Neural cell (in vitro differentiated cells): Measurements from ENCODE around the gene NPAS3. TPM values are rescaled to one million over a fixed set of nuclear protein-coding genes. Genes with fewer than 3 reads are reported as not detected.

ENCODE experiments used
- H2AFZ ChIP-seq: fragments of 200-600, 300-800 bp; sonication (generic), shearing (Covaris generic); 2 replicates; pipeline ENCODE4 v1.6.0; 2014; ENCODE audit warnings: low read depth, mild to moderate bottlenecking, antibody characterized with exemption, low read length, moderate library complexity
- H3F3A ChIP-seq: fragments of 200-600 bp; shearing (Covaris generic); 2 replicates; pipeline ENCODE4 v1.6.1; 2016; ENCODE audit warnings: mild to moderate bottlenecking, moderate library complexity, mixed read lengths, antibody characterized with exemption, low read length; ENCODE audit not compliant: insufficient read depth, poor library complexity, severe bottlenecking
- H3K27ac ChIP-seq: fragments of 200-600, 300-800 bp; sonication (generic), shearing (Covaris generic); 2 replicates; pipeline ENCODE4 v1.5.1; 2014; ENCODE audit warnings: mild to moderate bottlenecking, low read length, moderate library complexity
- H3K27me3 ChIP-seq: fragments of 300-800, 200-600 bp; sonication (generic), shearing (Covaris generic); 2 replicates; pipeline ENCODE4 v1.6.0; 2014; ENCODE audit warnings: mild to moderate bottlenecking, low read depth, low read length, moderate library complexity; ENCODE audit not compliant: insufficient read depth
- H3K36me3 ChIP-seq: fragments of 300-800, 200-600 bp; sonication (generic), shearing (Covaris generic); 2 replicates; pipeline ENCODE4 v1.5.1; 2014; ENCODE audit warnings: mild to moderate bottlenecking, antibody characterized with exemption, low read length, moderate library complexity; ENCODE audit not compliant: insufficient read depth
- H3K4me2 ChIP-seq: fragments of 300-800, 200-600 bp; sonication (generic), shearing (Covaris generic); 2 replicates; pipeline ENCODE4 v1.6.0; 2014; ENCODE audit warnings: mild to moderate bottlenecking, low read length
- H3K4me3 ChIP-seq: fragments of 300-800, 200-600 bp; sonication (generic), shearing (Covaris generic); 2 replicates; pipeline ENCODE4 v1.5.1; 2014; ENCODE audit warnings: mild to moderate bottlenecking, low read length, moderate library complexity
- H3K79me2 ChIP-seq: fragments of 200-600 bp; shearing (Covaris generic); replicated peaks from 2 replicates; pipeline ENCODE4 v1.6.0; 2014; ENCODE audit warnings: mild to moderate bottlenecking, low read length, moderate library complexity; ENCODE audit not compliant: insufficient read depth
- H3K9ac ChIP-seq: fragments of 300-800, 200-600 bp; sonication (generic), shearing (Covaris generic); 2 replicates; pipeline ENCODE4 v1.6.1; 2016; ENCODE audit warnings: mild to moderate bottlenecking, low read length, mixed read lengths
- H3K9me2 ChIP-seq: fragments of 200-600 bp; shearing (Covaris generic); 2 replicates; pipeline ENCODE4 v1.6.1; 2016; ENCODE audit warnings: mild to moderate bottlenecking, low read length, mixed read lengths; ENCODE audit not compliant: insufficient read depth
- H3K9me3 ChIP-seq: fragments of 200-600, 300-800 bp; sonication (generic), shearing (Covaris generic); 2 replicates; pipeline ENCODE4 v1.6.1; 2016; ENCODE audit warnings: mild to moderate bottlenecking, mixed run types, low read length, moderate library complexity, mixed read lengths
- H4K20me1 ChIP-seq: fragments of 200-600 bp; shearing (Covaris generic); 2 replicates; pipeline ENCODE4 v1.6.1; 2016; ENCODE audit warnings: mild to moderate bottlenecking, mixed run types; ENCODE audit not compliant: insufficient read depth
- CTCF ChIP-seq: fragments of 450-650 bp; IDR thresholded peaks from 2 replicates; pipeline ENCODE4 v1.5.1; 2014; ENCODE audit warnings: antibody characterized with exemption, mild to moderate bottlenecking, moderate library complexity; ENCODE audit not compliant: poor library complexity, severe bottlenecking
- EP300 ChIP-seq: fragments of 450-650 bp; conservative IDR thresholded peaks from 2 replicates; pipeline ENCODE4 v1.6.1; 2014; ENCODE audit warnings: antibody characterized with exemption, mild to moderate bottlenecking, moderate library complexity; ENCODE audit not compliant: poor library complexity, severe bottlenecking
- EZH2 ChIP-seq: fragments of 200-600, 300-800 bp; shearing (Covaris generic), sonication (generic); IDR thresholded peaks from 2 replicates; pipeline ENCODE4 v1.6.1; 2014; ENCODE audit warnings: antibody characterized with exemption, low read length, borderline replicate concordance, mild to moderate bottlenecking; ENCODE audit not compliant: insufficient read depth, poor library complexity, severe bottlenecking
- MXI1 ChIP-seq: fragments of 450-650 bp; conservative IDR thresholded peaks from 2 replicates; pipeline ENCODE4 v1.6.1; 2014; ENCODE audit warnings: antibody characterized with exemption, mild to moderate bottlenecking; ENCODE audit not compliant: poor library complexity, severe bottlenecking
- POLR2AphosphoS5 ChIP-seq: IDR thresholded peaks from 2 replicates; pipeline ENCODE4 v1.6.1; 2012
- RAD21 ChIP-seq: fragments of 450-650 bp; conservative IDR thresholded peaks from 2 replicates; pipeline ENCODE4 v1.6.1; 2014; ENCODE audit warnings: antibody characterized with exemption, mild to moderate bottlenecking, moderate library complexity
- REST ChIP-seq: IDR thresholded peaks from 2 replicates; pipeline ENCODE4 v1.6.1; 2012; ENCODE audit warnings: borderline replicate concordance
- SMC3 ChIP-seq: fragments of 450-650 bp; conservative IDR thresholded peaks from 2 replicates; pipeline ENCODE4 v1.6.1; 2014; ENCODE audit warnings: antibody characterized with exemption, mild to moderate bottlenecking, moderate library complexity; ENCODE audit not compliant: poor library complexity
- TAF1 ChIP-seq: IDR thresholded peaks from 2 replicates; pipeline ENCODE4 v1.6.1; 2012; ENCODE audit warnings: low read depth
- polyA plus RNA-seq: library from polyadenylated mRNA; depleted of rRNA; stranded (reverse); fragments of >200 nt; gene quantifications from 2 replicates; pipeline ENCODE4 v1.2.3, GENCODE V29; 2014

The NPAS3 gene
- polyA plus RNA-seq, 1 donor from 2014 or later = 1.3 TPM

- H3F3A ChIP-seq = no peaks in the 10 kb centered on the region
- H3K27me3 ChIP-seq = no peaks in the 10 kb centered on the region
- H4K20me1 ChIP-seq = no peaks in the 10 kb centered on the region
- no peaks in the 10 kb centered on the region for H3K9me3 ChIP-seq
- no peaks in the 10 kb centered on the region for H3K79me2 ChIP-seq
- no peak overlapping the region for H3K27ac ChIP-seq
- H3K36me3 ChIP-seq = no peaks in the 10 kb centered on the region
- H3K4me3 ChIP-seq = no peak overlapping the region
- no peak for TF ChIP-seq CTCF
- no peak for TF ChIP-seq RAD21
- TF ChIP-seq POLR2AphosphoS5 = no peak
- no peak for TF ChIP-seq EZH2
- TF ChIP-seq MXI1 = no peak
- TF ChIP-seq EP300 = no peak
- no peak for TF ChIP-seq SMC3
- TF ChIP-seq TAF1 = no peak
- TF ChIP-seq REST = no peak
- no peaks in the 10 kb centered on the region for H3K9me2 ChIP-seq
- H3K4me2 ChIP-seq = no peak overlapping the region
- no peak overlapping the region for H2AFZ ChIP-seq
- no peak overlapping the region for H3K9ac ChIP-seq
Observed at GRCh38 chr14:33836203-33836899, 897.7 kb downstream of the NPAS3 start.

GRCh38 chr14:33836900-33837577 lies 898.4 kb downstream of the NPAS3 start:
- Histone ChIP-seq H3K27ac (no peak overlapping the region), H3K27me3 (no peaks in the 10 kb centered on the region), H3K36me3 (no peaks in the 10 kb centered on the region), H3K9ac (no peak overlapping the region), H3K9me3 (no peaks in the 10 kb centered on the region), H4K20me1 (no peaks in the 10 kb centered on the region), H3F3A (no peaks in the 10 kb centered on the region), H3K79me2 (no peaks in the 10 kb centered on the region), H3K4me3 (no peak overlapping the region), H3K4me2 (no peak overlapping the region), H2AFZ (no peak overlapping the region), H3K9me2 (no peaks in the 10 kb centered on the region)
- no peak for TF ChIP-seq REST
- TF ChIP-seq MXI1 = no peak
- no peak for TF ChIP-seq EP300
